ENCODE measurements around the gene MS4A7.

- TF ChIP-seq, protein P1, sequence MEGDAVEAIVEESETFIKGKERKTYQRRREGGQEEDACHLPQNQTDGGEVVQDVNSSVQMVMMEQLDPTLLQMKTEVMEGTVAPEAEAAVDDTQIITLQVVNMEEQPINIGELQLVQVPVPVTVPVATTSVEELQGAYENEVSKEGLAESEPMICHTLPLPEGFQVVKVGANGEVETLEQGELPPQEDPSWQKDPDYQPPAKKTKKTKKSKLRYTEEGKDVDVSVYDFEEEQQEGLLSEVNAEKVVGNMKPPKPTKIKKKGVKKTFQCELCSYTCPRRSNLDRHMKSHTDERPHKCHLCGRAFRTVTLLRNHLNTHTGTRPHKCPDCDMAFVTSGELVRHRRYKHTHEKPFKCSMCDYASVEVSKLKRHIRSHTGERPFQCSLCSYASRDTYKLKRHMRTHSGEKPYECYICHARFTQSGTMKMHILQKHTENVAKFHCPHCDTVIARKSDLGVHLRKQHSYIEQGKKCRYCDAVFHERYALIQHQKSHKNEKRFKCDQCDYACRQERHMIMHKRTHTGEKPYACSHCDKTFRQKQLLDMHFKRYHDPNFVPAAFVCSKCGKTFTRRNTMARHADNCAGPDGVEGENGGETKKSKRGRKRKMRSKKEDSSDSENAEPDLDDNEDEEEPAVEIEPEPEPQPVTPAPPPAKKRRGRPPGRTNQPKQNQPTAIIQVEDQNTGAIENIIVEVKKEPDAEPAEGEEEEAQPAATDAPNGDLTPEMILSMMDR (conservative IDR thresholded peaks at IDR 0.05; ENCODE audit: low read length) = peak; percentile 84
- TF ChIP-seq EZH2phosphoT487 (IDR thresholded peaks at IDR 0.05; ENCODE audit: borderline replicate concordance) = no peak
Observed at GRCh38 chr11:60345489-60345888, 32.8 kb upstream of the MS4A7 start.
